ENCODE results near the gene NFXL1.

NFXL1 gene

DNA sequence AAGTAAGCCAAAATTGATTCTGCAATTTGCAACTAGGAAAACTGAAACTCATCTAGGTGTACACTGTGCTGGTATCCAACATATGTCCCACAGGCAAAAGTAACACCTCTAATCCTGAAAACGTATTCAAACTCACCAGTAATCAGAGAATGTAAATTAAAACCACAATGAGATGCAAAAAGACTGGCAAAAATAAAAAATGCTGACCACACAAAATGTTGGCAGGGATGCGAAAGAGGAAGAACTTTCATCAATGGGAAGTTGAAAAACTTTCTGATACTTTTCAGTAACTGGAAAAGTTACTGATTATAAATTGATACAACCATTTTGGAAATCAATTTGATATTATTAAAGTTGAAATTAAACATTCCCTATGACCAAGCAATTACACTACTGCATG, 56.4 kb downstream of the NFXL1 start:
- H3K4me1 ChIP-seq (ENCODE audit: control insufficient read depth, insufficient read depth, low read length, poor library complexity, severe bottlenecking) = no peaks in the 10 kb centered on the region
- H3K36me3 ChIP-seq (ENCODE audit: control insufficient read depth, insufficient read depth, low read length) = no peaks in the 10 kb centered on the region
- no peak overlapping the region for H3K4me3 ChIP-seq (ENCODE audit: insufficient read depth, low read depth, low read length, poor library complexity, severe bottlenecking)
- no peaks in the 10 kb centered on the region for H3K27me3 ChIP-seq (replicated peaks; ENCODE audit: control insufficient read depth, insufficient read depth, low read length, poor library complexity, severe bottlenecking)
- DNase-seq = no peak
- H3K9me3 ChIP-seq (ENCODE audit: control insufficient read depth, low read length) = no peaks in the 10 kb centered on the region
- H3K27ac ChIP-seq (ENCODE audit: insufficient read depth, low read length, poor library complexity, severe bottlenecking) = no peak overlapping the region

DNA sequence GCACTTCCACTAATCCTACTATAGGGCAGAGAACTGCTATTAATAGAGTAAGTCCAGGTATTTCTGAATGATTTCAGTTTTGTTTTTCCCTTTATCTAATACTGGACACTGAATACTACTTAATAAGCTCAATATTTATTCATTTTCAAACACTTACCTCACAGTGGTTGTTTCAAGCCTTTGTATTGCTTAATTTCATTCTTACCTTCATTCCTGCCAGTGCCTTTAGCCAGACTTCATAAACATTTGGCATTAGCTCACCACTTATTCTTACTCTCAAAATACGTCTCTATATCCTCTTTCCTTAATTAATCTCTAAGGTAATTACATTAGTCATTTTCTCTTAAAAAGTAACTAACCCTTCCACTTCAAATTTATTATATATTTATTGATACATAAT, 57.7 kb downstream of the NFXL1 start:
- no peak for DNase-seq
- H3K4me1 ChIP-seq (ENCODE audit: control insufficient read depth, insufficient read depth, low read length, poor library complexity, severe bottlenecking) = no peaks in the 10 kb centered on the region

DNA sequence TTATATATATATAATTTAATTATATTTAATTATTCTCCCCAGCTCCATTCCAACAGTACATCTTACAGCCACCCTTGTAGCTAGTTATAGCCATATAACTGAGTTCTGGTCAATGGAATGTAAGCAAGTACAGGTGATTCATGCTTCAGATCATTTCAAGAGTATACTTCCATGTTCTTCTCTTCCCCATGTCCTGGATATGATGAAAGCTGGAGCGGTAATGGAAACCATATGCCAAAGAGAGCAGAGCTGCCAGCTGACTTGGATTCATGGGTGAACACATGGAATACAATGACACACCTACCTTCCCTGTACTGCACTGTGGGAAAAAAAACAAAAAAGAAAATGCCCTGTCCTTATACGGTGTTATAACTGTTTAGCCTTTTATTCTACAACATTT, 59.0 kb downstream of the NFXL1 start:
- H3K27me3 ChIP-seq (replicated peaks; ENCODE audit: control insufficient read depth, insufficient read depth, low read length, poor library complexity, severe bottlenecking) = no peaks in the 10 kb centered on the region
- H3K4me3 ChIP-seq (ENCODE audit: insufficient read depth, low read depth, low read length, poor library complexity, severe bottlenecking) = no peak overlapping the region
- H3K4me1 ChIP-seq (ENCODE audit: control insufficient read depth, insufficient read depth, low read length, poor library complexity, severe bottlenecking) = no peaks in the 10 kb centered on the region
- no peaks in the 10 kb centered on the region for H3K36me3 ChIP-seq (ENCODE audit: control insufficient read depth, insufficient read depth, low read length)
- H3K9me3 ChIP-seq (ENCODE audit: control insufficient read depth, low read length) = no peaks in the 10 kb centered on the region
- DNase-seq = no peak
- H3K27ac ChIP-seq (ENCODE audit: insufficient read depth, low read length, poor library complexity, severe bottlenecking) = no peak overlapping the region

More for the DNA sequence above, 57.7 kb downstream of the NFXL1 start:
- Histone ChIP-seq H3K4me3 (ENCODE audit: insufficient read depth, low read depth, low read length, poor library complexity, severe bottlenecking) (no peak overlapping the region), H3K27me3 (replicated peaks; ENCODE audit: control insufficient read depth, insufficient read depth, low read length, poor library complexity, severe bottlenecking) (no peaks in the 10 kb centered on the region), H3K27ac (ENCODE audit: insufficient read depth, low read length, poor library complexity, severe bottlenecking) (no peak overlapping the region), H3K36me3 (ENCODE audit: control insufficient read depth, insufficient read depth, low read length) (no peaks in the 10 kb centered on the region), H3K9me3 (ENCODE audit: control insufficient read depth, low read length) (no peaks in the 10 kb centered on the region)

DNA sequence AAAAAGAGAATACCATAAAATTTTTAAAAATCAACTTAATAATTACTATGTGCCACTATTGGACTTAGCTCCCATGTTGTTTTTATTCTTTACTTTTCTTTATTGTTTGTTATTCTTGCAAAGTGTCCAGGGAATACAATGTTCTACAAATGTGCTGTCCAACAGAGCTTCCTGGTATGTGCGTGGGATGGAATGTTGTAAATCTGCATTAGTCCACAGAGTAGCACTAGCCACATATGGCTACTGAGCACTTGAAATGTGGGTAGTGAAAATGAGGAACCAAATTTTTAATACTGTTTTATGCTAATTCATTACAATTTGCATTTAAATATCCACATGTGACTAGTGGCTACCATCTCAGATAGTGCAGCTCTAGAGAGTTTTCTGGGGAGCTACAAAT, 62.2 kb downstream of the NFXL1 start:
- peaks cover 4% of the 10 kb centered on the region for H3K36me3 ChIP-seq (ENCODE audit: control insufficient read depth, insufficient read depth, low read length)
- H3K27ac ChIP-seq (ENCODE audit: insufficient read depth, low read length, poor library complexity, severe bottlenecking) = no peak overlapping the region
- no peak overlapping the region for H3K4me3 ChIP-seq (ENCODE audit: insufficient read depth, low read depth, low read length, poor library complexity, severe bottlenecking)
- H3K9me3 ChIP-seq (ENCODE audit: control insufficient read depth, low read length) = no peaks in the 10 kb centered on the region
- no peaks in the 10 kb centered on the region for H3K27me3 ChIP-seq (replicated peaks; ENCODE audit: control insufficient read depth, insufficient read depth, low read length, poor library complexity, severe bottlenecking)
- DNase-seq = no peak
- H3K4me1 ChIP-seq (ENCODE audit: control insufficient read depth, insufficient read depth, low read length, poor library complexity, severe bottlenecking) = no peaks in the 10 kb centered on the region

DNA sequence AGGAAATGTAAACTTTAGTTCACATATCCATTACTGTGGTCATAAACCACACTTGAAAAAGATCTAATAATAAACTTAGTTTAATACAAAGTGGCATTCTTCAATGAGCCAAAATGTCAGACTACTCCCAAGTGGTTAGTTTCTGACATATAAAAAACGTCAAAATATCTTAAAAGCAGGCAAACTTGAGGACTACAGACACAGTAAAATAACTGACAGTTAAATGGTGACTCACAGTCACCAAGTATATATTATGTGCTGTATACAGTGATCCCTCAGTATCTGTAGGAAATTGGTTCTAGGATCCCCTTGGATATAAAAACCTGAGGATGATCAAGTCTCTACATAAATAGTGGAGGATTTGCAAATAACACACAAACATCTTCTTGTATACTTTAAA, 64.9 kb downstream of the NFXL1 start:
- Histone ChIP-seq H3K36me3 (ENCODE audit: control insufficient read depth, insufficient read depth, low read length) (peaks cover 4% of the 10 kb centered on the region), H3K4me1 (ENCODE audit: control insufficient read depth, insufficient read depth, low read length, poor library complexity, severe bottlenecking) (no peaks in the 10 kb centered on the region), H3K27ac (ENCODE audit: insufficient read depth, low read length, poor library complexity, severe bottlenecking) (no peak overlapping the region), H3K27me3 (replicated peaks; ENCODE audit: control insufficient read depth, insufficient read depth, low read length, poor library complexity, severe bottlenecking) (no peaks in the 10 kb centered on the region), H3K4me3 (ENCODE audit: insufficient read depth, low read depth, low read length, poor library complexity, severe bottlenecking) (no peak overlapping the region), H3K9me3 (ENCODE audit: control insufficient read depth, low read length) (no peaks in the 10 kb centered on the region)
- no peak for DNase-seq

DNA sequence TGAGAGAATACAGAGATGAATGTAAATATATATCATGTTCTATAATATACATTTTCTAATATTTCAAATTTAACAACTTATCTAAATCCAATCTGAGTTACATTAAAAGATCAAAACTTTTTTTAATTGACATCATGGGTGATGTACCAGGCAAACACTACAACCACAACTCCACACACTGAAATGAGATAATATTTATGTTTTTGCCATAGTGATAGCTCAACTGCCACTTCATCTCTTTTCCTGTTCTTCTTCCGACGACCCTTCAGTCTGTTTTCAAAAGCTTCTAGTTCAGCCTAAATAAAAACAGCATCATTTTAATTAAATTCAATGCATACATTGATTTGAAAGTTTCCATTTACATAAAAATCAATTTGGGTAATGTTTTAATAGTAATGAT, 66.3 kb downstream of the NFXL1 start:
- no peak for DNase-seq
- H3K36me3 ChIP-seq (ENCODE audit: control insufficient read depth, insufficient read depth, low read length) = peaks cover 4% of the 10 kb centered on the region
- H3K4me1 ChIP-seq (ENCODE audit: control insufficient read depth, insufficient read depth, low read length, poor library complexity, severe bottlenecking) = no peaks in the 10 kb centered on the region

DNA sequence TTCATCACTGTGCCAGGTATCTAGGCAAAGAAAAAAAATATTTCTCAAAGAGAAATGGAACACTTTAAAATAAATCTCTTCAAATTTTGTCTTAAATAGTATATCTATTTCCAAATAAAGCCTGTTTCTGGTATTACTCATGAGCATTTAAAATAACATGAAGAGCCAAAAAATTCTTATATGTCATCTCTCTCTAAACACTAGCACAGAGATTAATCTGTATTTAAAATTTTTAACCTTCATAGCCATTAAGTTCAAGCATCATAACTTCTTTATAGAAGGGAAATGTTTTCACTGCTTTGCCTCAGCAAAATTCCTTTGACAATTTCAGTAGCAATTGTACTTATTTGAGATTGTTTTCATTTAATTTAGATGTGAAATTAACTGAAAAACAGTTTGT, 71.4 kb downstream of the NFXL1 start:
- Histone ChIP-seq H3K27ac (ENCODE audit: insufficient read depth, low read length, poor library complexity, severe bottlenecking) (no peak overlapping the region), H3K36me3 (ENCODE audit: control insufficient read depth, insufficient read depth, low read length) (peaks cover 4% of the 10 kb centered on the region), H3K4me1 (ENCODE audit: control insufficient read depth, insufficient read depth, low read length, poor library complexity, severe bottlenecking) (peaks cover 3% of the 10 kb centered on the region), H3K9me3 (ENCODE audit: control insufficient read depth, low read length) (no peaks in the 10 kb centered on the region), H3K4me3 (ENCODE audit: insufficient read depth, low read depth, low read length, poor library complexity, severe bottlenecking) (no peak overlapping the region), H3K27me3 (replicated peaks; ENCODE audit: control insufficient read depth, insufficient read depth, low read length, poor library complexity, severe bottlenecking) (no peaks in the 10 kb centered on the region)
- DNase-seq = no peak

More for the DNA sequence above, 66.3 kb downstream of the NFXL1 start:
- no peaks in the 10 kb centered on the region for H3K27me3 ChIP-seq (replicated peaks; ENCODE audit: control insufficient read depth, insufficient read depth, low read length, poor library complexity, severe bottlenecking)
- no peaks in the 10 kb centered on the region for H3K9me3 ChIP-seq (ENCODE audit: control insufficient read depth, low read length)
- no peak overlapping the region for H3K27ac ChIP-seq (ENCODE audit: insufficient read depth, low read length, poor library complexity, severe bottlenecking)
- no peak overlapping the region for H3K4me3 ChIP-seq (ENCODE audit: insufficient read depth, low read depth, low read length, poor library complexity, severe bottlenecking)

DNA sequence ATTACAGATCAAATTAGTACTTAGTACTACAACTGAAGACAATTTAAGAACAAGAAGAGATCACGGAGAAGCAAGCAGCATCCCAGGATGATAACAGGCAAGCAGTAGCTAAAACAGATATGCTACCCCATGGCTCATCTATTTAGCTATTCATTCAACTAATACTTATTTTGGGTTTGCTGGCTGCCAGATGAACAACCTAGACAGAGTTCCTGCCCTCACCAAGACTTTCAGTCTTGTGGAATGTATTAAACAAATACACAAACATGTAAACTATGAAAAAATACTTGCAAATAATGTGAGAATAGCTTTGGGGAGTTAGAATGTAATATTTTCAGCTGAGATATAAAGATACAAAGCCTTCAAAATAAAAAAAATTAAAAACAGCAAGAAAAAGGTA, 74.1 kb downstream of the NFXL1 start:
- H3K27me3 ChIP-seq (replicated peaks; ENCODE audit: control insufficient read depth, insufficient read depth, low read length, poor library complexity, severe bottlenecking) = no peaks in the 10 kb centered on the region

DNA sequence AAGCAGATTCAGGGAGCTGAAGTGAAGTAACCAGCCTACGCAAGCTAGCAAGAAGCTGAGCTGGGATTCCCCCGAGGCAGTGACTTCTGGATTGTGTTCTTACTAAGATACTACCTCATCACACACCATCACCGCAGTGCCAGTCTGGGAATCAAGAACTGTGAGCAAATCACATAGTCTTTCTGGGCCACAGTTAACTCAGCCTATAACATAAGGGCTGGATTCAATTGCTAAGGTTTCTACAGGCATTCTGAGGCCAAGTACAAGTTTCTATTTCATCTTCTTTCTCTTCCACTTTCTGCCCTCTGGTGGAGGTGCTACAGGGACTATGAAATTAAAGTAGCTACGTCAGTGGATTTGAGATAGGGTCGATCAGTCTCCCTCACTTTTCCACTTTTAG, 75.1 kb downstream of the NFXL1 start:
- peak overlapping the region; percentile 39 for H3K27ac ChIP-seq (ENCODE audit: insufficient read depth, low read length, poor library complexity, severe bottlenecking)
- no peaks in the 10 kb centered on the region for H3K9me3 ChIP-seq (ENCODE audit: control insufficient read depth, low read length)
- DNase-seq = peak in 2 of 3 donors; percentile 9
- no peaks in the 10 kb centered on the region for H3K27me3 ChIP-seq (replicated peaks; ENCODE audit: control insufficient read depth, insufficient read depth, low read length, poor library complexity, severe bottlenecking)
- H3K4me1 ChIP-seq (ENCODE audit: control insufficient read depth, insufficient read depth, low read length, poor library complexity, severe bottlenecking) = peaks cover 12% of the 10 kb centered on the region
- no peaks in the 10 kb centered on the region for H3K36me3 ChIP-seq (ENCODE audit: control insufficient read depth, insufficient read depth, low read length)
- no peak overlapping the region for H3K4me3 ChIP-seq (ENCODE audit: insufficient read depth, low read depth, low read length, poor library complexity, severe bottlenecking)

More for the DNA sequence above, 74.1 kb downstream of the NFXL1 start:
- Histone ChIP-seq H3K27ac (ENCODE audit: insufficient read depth, low read length, poor library complexity, severe bottlenecking) (no peak overlapping the region), H3K36me3 (ENCODE audit: control insufficient read depth, insufficient read depth, low read length) (no peaks in the 10 kb centered on the region), H3K4me3 (ENCODE audit: insufficient read depth, low read depth, low read length, poor library complexity, severe bottlenecking) (no peak overlapping the region), H3K4me1 (ENCODE audit: control insufficient read depth, insufficient read depth, low read length, poor library complexity, severe bottlenecking) (peaks cover 12% of the 10 kb centered on the region), H3K9me3 (ENCODE audit: control insufficient read depth, low read length) (no peaks in the 10 kb centered on the region)
- no peak for DNase-seq

DNA sequence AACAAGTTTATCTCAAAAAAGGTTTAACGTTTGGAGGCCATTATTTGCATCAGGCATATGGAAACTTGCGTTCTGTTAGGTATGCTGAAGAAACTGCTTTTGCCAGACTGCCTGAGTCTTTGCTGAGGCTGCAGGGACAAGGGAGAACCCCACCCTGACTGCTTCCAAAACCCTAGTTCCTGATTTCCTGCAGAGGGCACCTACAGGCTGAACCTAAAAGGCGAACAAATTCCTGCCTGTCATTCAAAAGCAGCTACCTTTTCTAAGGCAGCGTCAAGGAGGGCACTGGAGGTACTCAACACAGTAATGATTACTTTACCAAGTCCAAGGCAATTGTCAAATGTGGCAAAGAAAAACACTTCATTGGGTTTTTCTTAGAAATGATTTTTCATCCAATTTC, 75.9 kb downstream of the NFXL1 start:
- H3K36me3 ChIP-seq (ENCODE audit: control insufficient read depth, insufficient read depth, low read length) = no peaks in the 10 kb centered on the region
- H3K4me3 ChIP-seq (ENCODE audit: insufficient read depth, low read depth, low read length, poor library complexity, severe bottlenecking) = no peak overlapping the region
- peaks cover 12% of the 10 kb centered on the region for H3K4me1 ChIP-seq (ENCODE audit: control insufficient read depth, insufficient read depth, low read length, poor library complexity, severe bottlenecking)
- H3K27me3 ChIP-seq (replicated peaks; ENCODE audit: control insufficient read depth, insufficient read depth, low read length, poor library complexity, severe bottlenecking) = no peaks in the 10 kb centered on the region
- no peaks in the 10 kb centered on the region for H3K9me3 ChIP-seq (ENCODE audit: control insufficient read depth, low read length)
- no peak for DNase-seq
- H3K27ac ChIP-seq (ENCODE audit: insufficient read depth, low read length, poor library complexity, severe bottlenecking) = no peak overlapping the region

DNA sequence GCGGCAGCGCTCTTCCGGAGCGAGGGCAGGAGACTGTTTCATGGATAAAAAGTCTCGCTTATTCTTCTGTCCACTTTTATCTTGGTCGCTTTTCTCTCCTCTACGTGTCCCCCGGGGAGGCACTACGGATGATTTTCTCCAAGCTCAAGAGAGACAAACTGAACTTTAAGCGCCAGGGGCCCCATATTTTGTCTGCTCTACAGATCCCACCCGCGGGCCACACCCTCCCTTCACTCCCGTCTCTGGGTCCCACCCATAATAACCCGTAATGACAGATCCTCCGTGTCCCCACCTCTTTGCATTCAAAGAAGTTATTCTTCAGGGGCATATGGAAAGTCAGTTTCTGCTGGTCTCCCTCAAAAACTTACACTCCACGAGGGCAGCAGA, 76.5 kb downstream of the NFXL1 start, which contains the start of gene CORIN:
TSS of gene CORIN (minus strand) at position 160 of the 387 bp plus-strand sequence. CDS start at position 42, 118 bp downstream.
- Histone ChIP-seq H3K9me3 (ENCODE audit: control insufficient read depth, low read length) (no peaks in the 10 kb centered on the region), H3K36me3 (ENCODE audit: control insufficient read depth, insufficient read depth, low read length) (no peaks in the 10 kb centered on the region), H3K27ac (ENCODE audit: insufficient read depth, low read length, poor library complexity, severe bottlenecking) (no peak within 1 kb of the TSS), H3K4me1 (ENCODE audit: control insufficient read depth, insufficient read depth, low read length, poor library complexity, severe bottlenecking) (peaks cover 12% of the 10 kb centered on the region), H3K4me3 (ENCODE audit: insufficient read depth, low read depth, low read length, poor library complexity, severe bottlenecking) (peak within 1 kb of the TSS; percentile 69), H3K27me3 (replicated peaks; ENCODE audit: control insufficient read depth, insufficient read depth, low read length, poor library complexity, severe bottlenecking) (no peaks in the 10 kb centered on the region)
- DNase-seq = no peak
